ENCODE measurements around the gene ACTN3.
"Not testable (repeated sequence)": the region's sequence is repeated elsewhere in the genome, so short reads cannot be mapped to it uniquely, and the experiment has no call there.

DNA sequence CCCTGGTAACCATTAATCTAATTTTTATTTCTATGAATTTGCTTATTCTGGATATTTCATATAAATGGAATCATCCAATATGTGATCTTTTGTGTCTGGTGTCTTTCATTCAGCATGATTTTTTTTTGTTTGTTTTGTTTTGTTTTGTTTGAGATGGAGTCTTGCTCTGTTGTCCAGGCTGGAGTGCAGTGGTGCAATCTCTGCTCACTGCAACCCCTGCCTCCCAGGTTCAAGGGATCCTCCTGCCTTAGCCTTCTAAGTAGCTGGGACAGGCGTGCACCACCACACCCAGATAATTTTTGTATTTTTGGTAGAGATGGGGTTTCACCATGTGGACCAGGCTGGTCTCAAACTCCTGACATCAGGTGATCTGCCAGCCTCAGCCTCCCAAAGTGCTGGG, 38.7 kb downstream of the ACTN3 start:
- TF ChIP-seq, protein P1, sequence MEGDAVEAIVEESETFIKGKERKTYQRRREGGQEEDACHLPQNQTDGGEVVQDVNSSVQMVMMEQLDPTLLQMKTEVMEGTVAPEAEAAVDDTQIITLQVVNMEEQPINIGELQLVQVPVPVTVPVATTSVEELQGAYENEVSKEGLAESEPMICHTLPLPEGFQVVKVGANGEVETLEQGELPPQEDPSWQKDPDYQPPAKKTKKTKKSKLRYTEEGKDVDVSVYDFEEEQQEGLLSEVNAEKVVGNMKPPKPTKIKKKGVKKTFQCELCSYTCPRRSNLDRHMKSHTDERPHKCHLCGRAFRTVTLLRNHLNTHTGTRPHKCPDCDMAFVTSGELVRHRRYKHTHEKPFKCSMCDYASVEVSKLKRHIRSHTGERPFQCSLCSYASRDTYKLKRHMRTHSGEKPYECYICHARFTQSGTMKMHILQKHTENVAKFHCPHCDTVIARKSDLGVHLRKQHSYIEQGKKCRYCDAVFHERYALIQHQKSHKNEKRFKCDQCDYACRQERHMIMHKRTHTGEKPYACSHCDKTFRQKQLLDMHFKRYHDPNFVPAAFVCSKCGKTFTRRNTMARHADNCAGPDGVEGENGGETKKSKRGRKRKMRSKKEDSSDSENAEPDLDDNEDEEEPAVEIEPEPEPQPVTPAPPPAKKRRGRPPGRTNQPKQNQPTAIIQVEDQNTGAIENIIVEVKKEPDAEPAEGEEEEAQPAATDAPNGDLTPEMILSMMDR (IDR thresholded peaks at IDR 0.05), result not testable (repeated sequence)
- not testable (repeated sequence) for TF ChIP-seq POLR2A (IDR thresholded peaks at IDR 0.05)
